Measurements from ENCODE around the gene EML1.
A peak's percentile ranks its signal among the peaks of the same experiment; 100 is the strongest.
"Not testable (repeated sequence)": the region's sequence is repeated elsewhere in the genome, so short reads cannot be mapped to it uniquely, and the experiment has no call there.

The EML1 gene

GRCh38 chr14:99940064-99940463 is 146.9 kb downstream of the EML1 start:
- no peak for DNase-seq

DNA sequence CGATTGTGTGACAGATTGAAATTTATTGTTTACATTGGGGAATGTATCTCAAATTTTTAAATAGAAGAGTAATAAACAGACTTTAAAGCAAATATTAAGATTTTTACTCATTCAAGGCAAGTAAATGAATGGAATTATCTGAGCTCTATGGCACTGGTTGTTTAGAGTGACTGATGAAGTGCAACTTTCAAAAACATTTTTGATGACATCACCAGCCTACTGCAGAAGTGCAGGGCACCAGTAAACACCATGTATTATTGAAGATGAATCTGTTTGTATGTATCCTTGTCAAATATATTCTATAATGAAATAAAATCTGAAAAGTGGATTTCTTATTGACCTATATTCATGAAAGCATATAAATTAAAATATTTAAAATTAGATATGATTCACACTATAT is 148.0 kb downstream of the EML1 start:
- no peak for DNase-seq

- DNase-seq, result no peak
Observed at GRCh38 chr14:99943620-99944019, 150.4 kb downstream of the EML1 start.

- DNase-seq, result no peak
Observed at GRCh38 chr14:99944241-99944651, 151.0 kb downstream of the EML1 start.

DNA sequence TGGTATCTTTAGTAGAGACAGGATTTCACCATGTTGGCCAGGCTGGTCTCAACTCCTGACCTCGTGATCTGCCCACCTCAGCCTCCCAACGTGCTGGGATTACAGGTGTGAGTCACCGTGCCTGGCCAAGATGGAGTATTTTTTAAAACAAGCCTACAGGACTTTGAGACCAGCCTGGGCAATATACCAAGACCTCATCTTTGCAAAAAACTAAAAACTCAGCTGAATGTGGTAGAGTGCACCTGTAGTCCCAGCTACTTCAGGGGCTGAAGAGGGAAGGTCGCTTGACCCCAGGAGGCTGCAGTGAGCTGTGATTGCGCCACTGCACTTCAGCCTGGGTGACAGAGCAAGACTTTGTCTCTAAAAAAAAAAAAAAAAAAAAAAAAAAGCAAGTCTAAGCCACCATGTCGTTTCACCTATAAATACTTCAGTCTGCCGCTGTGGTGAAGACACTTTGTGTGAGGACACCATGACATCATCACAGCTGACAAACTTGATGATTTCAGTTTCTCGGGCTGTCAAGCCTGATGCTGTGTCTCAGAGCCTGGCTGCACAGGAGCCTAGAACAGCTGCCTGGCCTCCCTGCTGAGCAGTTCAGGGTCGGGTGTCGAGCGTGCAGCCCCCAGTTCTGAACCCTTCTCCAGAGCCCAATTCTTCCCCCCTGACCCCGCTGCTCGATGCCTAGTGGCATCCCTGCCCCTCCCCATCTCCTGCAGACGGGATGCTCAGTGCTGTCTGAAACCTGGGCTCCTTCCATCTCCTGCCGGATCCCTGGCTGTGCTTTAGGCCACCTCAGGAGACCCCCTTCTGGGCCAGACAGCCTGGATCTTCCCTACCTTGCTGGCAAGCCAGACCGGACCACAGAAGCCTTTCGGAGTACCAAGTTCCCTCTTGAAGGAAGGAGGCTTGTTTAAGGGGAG is 152.8 kb downstream of the EML1 start:
- no peak for DNase-seq

GRCh38 chr14:99946652-99947489 is 153.7 kb downstream of the EML1 start:
- DNase-seq, result peak; percentile 69

- no peak for DNase-seq
Observed at GRCh38 chr14:99947695-99948094, 154.5 kb downstream of the EML1 start.

DNA sequence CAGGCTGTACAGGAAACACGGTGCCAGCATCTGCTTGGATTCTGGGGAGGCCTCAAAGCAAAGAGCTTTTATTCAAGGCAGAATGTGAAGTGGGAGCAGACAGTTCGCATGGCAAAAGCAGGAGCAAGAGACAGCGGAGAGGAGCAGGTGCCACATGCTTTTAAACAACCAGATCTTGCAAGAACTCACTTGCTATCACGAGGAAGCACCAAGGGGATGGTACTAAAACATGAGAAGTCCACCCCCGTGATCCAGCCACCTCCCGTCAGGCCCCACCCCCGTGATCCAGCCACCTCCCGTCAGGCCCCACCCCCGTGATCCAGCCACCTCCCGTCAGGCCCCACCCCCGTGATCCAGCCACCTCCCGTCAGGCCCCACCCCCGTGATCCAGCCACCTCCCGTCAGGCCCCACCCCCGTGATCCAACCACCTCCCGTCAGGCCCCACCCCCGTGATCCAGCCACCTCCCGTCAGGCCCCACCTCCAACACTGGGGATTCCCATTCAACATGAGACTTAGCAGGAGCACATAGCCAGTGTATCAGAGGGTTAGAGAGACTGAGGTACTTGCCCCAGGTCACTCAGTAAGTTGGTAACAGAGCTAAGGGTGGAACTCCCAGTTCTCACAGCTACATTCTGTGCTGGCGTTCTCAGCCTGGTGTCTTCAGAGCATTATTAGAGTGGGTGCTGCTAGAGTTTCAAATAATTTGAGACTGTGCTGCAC is 156.0 kb downstream of the EML1 start:
- not testable (repeated sequence) for DNase-seq

GRCh38 chr14:99950181-99950580 is 157.0 kb downstream of the EML1 start:
- no peak for DNase-seq

DNA sequence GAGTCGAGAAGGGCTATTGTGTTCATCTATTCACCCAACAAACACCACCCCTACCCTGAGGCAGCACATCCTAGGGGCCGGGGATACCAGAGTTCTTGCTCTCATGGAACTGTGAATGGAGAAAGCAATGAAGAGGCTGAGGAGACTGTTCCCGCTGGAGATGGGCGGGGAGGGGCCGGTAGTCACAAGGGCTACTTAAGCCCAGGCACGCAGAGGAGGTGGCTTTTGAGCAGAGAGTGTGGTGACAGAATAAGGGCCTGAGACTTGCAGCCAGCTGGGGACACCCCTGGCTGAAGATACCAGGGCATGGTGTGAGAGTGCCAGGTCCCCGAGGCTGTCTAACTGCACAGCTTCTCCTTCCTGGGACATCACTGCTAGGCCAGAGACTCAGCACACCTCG is 157.9 kb downstream of the EML1 start:
- DNase-seq, result no peak

DNA sequence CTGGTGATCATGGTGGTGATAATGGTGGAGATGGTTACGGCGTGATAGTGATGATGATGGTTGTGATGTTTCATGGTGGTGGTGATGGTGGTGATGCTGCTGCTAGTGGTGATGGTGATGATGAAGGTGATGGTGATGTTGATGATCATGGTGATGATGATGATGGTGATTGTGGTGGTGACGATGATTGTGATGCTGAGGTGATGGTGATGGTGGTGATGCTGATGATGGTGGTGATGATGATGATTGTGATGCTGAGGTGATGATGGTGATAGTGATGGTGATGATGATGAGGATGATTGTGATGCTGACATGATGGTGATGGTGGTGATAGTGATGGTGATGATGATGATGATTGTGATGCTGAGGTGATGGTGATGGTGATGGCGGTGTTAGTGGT is 158.8 kb downstream of the EML1 start:
- DNase-seq, result no peak

GRCh38 chr14:99952453-99952852 is 159.2 kb downstream of the EML1 start:
- DNase-seq, result no peak

DNA sequence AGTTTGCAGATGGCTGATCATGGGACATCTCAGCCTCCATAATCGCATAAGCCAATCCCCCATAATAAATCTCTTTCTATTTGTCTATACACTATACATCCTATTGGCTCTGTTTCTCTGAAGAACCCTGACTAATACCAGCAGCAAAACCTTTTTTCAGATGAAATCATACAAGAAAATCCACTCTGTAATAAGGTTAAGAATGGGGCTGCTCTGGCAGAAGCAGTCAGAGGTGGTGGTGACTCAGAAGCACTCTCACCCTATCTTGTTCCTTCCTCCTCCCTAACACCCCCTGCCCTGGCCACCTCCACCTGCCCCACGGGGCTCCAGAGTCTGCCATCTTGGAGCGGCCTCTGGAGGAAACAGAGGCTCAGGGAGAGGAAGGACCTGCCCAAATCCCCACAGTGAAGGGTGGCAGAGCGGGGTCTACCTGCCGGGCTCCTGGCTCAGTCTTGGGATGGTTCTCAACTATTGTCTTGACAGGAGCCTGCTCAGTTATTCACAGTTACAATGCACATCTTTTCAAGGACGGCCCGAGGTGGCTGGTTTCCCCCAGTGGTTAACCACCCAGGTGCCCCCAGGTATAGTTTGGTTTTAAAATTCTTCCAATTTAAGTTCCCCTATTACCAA is 162.7 kb downstream of the EML1 start:
- DNase-seq, result no peak

GRCh38 chr14:99958380-99958779 is 165.2 kb downstream of the EML1 start:
- DNase-seq, result no peak

- no peak for DNase-seq
Observed at GRCh38 chr14:99961826-99962518, 168.8 kb downstream of the EML1 start.

GRCh38 chr14:99964979-99965378 is 171.8 kb downstream of the EML1 start:
- no peak for DNase-seq

DNA sequence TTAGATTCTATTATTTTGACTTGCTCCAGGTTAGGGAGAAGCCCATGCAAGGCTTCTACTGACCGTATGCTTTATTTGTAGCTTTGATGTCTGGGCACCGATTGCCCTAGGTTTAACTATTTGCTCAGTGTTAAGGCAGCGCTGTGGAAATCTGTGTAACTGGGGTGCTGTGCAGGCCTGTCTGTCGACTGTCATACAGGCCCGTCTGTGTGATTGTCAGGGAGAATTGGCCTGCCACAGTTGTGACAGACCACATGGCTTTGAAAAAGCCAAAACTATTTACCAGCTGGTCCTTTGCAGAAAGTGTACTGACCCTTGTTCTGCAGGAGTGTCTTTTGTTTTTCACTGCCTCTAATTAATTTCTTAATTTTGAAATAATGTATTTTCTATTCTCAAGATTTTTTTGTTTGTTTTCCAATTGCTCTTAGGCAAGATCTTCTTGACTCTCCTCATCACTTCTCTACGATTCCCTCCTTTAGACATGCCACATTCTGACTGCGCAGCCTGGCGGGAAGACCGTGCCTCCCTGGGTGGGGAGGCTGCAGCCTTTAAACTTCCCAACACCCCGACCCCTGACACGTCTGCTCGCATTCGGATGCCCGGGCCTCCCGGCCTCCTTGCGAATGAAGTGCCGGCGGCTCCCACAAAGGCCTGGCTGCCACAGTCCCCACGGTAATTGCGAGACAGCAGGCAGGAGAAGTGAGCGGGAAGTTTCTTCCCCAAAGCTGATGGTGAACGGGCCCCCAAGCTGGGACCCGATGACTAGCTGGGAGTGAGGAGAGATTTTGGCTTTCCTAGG is 173.0 kb downstream of the EML1 start:
- no peak for DNase-seq

- no peak for DNase-seq
Observed at GRCh38 chr14:99966912-99967311, 173.7 kb downstream of the EML1 start.

DNA sequence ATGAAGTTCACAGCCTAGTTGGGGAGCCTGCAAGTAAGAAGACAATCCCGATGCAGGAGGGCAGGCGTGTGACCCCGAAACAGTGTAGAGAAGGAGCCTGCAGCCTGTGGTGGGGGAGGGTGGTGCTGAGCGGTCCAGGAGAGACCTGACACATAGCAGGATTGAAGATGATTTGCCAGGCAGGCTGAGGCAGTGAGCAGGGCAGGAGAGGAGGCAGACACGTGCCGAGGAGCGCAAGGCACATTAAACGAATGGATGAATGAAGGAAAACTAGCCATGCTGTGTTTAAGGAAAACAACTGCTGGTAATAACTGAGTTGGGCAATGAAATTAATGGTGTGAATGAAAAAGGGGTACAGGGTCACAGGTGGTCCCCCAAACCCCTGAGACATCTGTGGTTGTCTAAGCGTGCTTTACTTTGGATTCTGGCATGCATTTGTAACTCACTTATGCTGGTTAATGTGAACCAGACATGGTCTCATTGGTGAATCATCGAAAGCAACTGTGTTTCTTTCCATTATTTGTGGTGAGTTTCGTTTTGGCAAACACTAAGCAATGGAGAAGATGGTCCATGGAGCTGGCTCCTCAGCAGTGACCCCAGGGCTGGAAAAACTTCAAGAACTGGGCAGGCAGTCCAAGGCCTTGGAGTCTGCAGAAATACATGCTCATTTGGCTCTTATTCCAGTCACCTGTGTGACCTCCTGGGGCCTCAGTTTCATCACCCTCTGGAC is 175.1 kb downstream of the EML1 start:
- no peak for DNase-seq

DNA sequence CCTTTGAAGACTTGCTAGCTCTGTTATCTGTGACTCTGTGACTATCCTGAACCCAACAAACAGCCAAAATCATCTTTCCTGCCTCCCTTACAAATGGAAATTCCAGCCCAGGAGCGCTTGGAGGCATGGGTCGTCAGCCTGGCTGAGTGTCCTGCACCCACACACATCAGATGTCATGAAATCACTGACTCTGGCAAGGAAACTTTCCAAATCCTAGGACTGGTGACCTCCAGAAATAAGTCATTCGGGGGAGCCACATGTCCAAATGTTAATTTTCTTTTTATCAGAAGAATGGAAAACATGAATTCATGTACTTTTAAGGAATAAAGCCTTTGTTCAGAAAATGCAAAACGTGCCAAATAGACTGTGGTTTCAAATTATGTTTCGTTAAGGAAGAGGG is 175.7 kb downstream of the EML1 start:
- no peak for DNase-seq

All from CD4-positive, alpha-beta T cell treated with Interleukin-17A for 4 hours (primary cell).